ENCODE data around the gene SCAF11.

GRCh38 chr12:45970391-45970790 lies 20.0 kb downstream of the SCAF11 start:
- no peak for TF ChIP-seq POLR2AphosphoS5 (IDR thresholded peaks at IDR 0.05; ENCODE audit: low read depth, low read length)
- no peak for TF ChIP-seq POLR2A (IDR thresholded peaks at IDR 0.05; ENCODE audit: borderline replicate concordance, extremely low read depth, insufficient read depth, insufficient read length)
- TF ChIP-seq SP1 (IDR thresholded peaks at IDR 0.05; ENCODE audit: low read depth): no peak
- no peak for TF ChIP-seq CTCF (IDR thresholded peaks at IDR 0.05 in 2 of 3, conservative IDR thresholded peaks at IDR 0.05 in 1 of 3; ENCODE audit: borderline replicate concordance in 1 of 3, insufficient read depth in 1 of 3, low read depth in 2 of 3, low read length in 2 of 3)

Measured in HCT116 (cell line).